BJ (cell line): ENCODE data around the gene CDC7. TPM values are rescaled to one million over a fixed set of nuclear protein-coding genes. Genes with fewer than 3 reads are reported as not detected.

Source experiments
- CTCF ChIA-PET: fragments of 350-600 bp; formaldehyde crosslinking; extraction: SDS; loops from one replicate; lab custom pipeline; 2021; ENCODE audit warnings: antibody characterized with exemption, inconsistent platforms; lab: Yijun Ruan, JAX
- POLR2A ChIA-PET: fragments of 300-600 bp; sonication (Branson Sonifier 250); formaldehyde crosslinking; extraction: SDS; loops from one replicate; lab custom pipeline; 2021; ENCODE audit warnings: antibody characterized with exemption; lab: Charles Lee
- DNase-seq: peaks from one replicate; pipeline ENCODE4 v3.0.0-alpha.2; 2011; ENCODE audit warnings: low read depth
- H3K27me3 ChIP-seq: 2 replicates; pipeline ENCODE4 v1.6.0; 2011; ENCODE audit warnings: low read length; ENCODE audit not compliant: control insufficient read depth, insufficient read depth
- H3K36me3 ChIP-seq: 2 replicates; pipeline ENCODE4 v1.5.1; 2011; ENCODE audit warnings: low read length; ENCODE audit not compliant: control insufficient read depth, insufficient read depth
- H3K4me3 ChIP-seq: 2 replicates; pipeline ENCODE4 v1.5.1; 2011; ENCODE audit warnings: low read depth, mild to moderate bottlenecking, control low read depth, low read length
- CTCF ChIP-seq: IDR thresholded peaks from 2 replicates; pipeline ENCODE4 v1.5.1; 2011; ENCODE audit warnings: low read depth, mild to moderate bottlenecking, control low read depth, inconsistent platforms, low read length, moderate library complexity; ENCODE audit not compliant: insufficient read depth
- polyA plus RNA-seq: library from polyadenylated mRNA; depleted of rRNA; stranded (reverse); fragments of >200 nt; gene quantifications from 2 replicates; pipeline ENCODE4 v1.2.3, GENCODE V29; 2011

CDC7 gene
- polyA plus RNA-seq, 1 experiment: 2.6 TPM

GRCh38 chr1:91499346-91499745, 1.3 kb upstream of the CDC7 start:
- TF ChIP-seq CTCF: no peak
- no peaks in the 10 kb centered on the region for H3K27me3 ChIP-seq
- ChIA-PET POLR2A (no interaction called here), CTCF (interaction anchor here (0.6 to 1.1 kb wide), 3 partner anchors 10 to 429 kb away, joined by 3 read pairs; no protein-coding TSS in a partner anchor)
- no peak overlapping the region for H3K4me3 ChIP-seq
- no peaks in the 10 kb centered on the region for H3K36me3 ChIP-seq
- no peak for DNase-seq

GRCh38 chr1:91499904-91500755, 521 bp upstream of the CDC7 start:
- Histone ChIP-seq H3K4me3 (peak overlapping the region; percentile 60), H3K36me3 (no peaks in the 10 kb centered on the region), H3K27me3 (no peaks in the 10 kb centered on the region)
- DNase-seq: no peak
- POLR2A ChIA-PET: no interaction called here
- no peak for TF ChIP-seq CTCF
- CTCF ChIA-PET: interaction anchor here (0.6 to 5.7 kb wide), 5 partner anchors 12 to 428 kb away, joined by 3 to 33 read pairs (median 5); no protein-coding TSS in a partner anchor

GRCh38 chr1:91501523-91501851, 836 bp downstream of the CDC7 start:
- H3K4me3 ChIP-seq: peak overlapping the region; percentile 60
- DNase-seq: no peak
- no peaks in the 10 kb centered on the region for H3K27me3 ChIP-seq
- CTCF ChIA-PET: interaction anchor here (0.6 to 5.7 kb wide), 7 partner anchors 12 to 778 kb away, joined by 3 to 33 read pairs (median 7); no protein-coding TSS in a partner anchor
- TF ChIP-seq CTCF: no peak
- POLR2A ChIA-PET: no interaction called here
- H3K36me3 ChIP-seq: no peaks in the 10 kb centered on the region

- peak overlapping the region; percentile 60 for H3K4me3 ChIP-seq
- H3K27me3 ChIP-seq: no peaks in the 10 kb centered on the region
- ChIA-PET CTCF (interaction anchor here (0.7 to 5.7 kb wide), 8 partner anchors 11 to 777 kb away, joined by 3 to 33 read pairs (median 6); no protein-coding TSS in a partner anchor), POLR2A (no interaction called here)
- TF ChIP-seq CTCF: no peak
- H3K36me3 ChIP-seq: no peaks in the 10 kb centered on the region
- no peak for DNase-seq
Measured at GRCh38 chr1:91501971-91502671, 1.5 kb downstream of the CDC7 start.

- no peak for DNase-seq
- no peak overlapping the region for H3K4me3 ChIP-seq
- CTCF ChIA-PET: interaction anchor here (0.7 to 5.7 kb wide), 7 partner anchors 11 to 438 kb away, joined by 3 to 33 read pairs (median 7); no protein-coding TSS in a partner anchor
Measured at GRCh38 chr1:91502672-91503184, 2.1 kb downstream of the CDC7 start.

More at GRCh38 chr1:91502672-91503184, 2.1 kb downstream of the CDC7 start:
- POLR2A ChIA-PET: no interaction called here
- peak; percentile 24; the same call in 1 of the 2 replicates for TF ChIP-seq CTCF
- Histone ChIP-seq H3K36me3 (no peaks in the 10 kb centered on the region), H3K27me3 (no peaks in the 10 kb centered on the region)
